HepG2 (cell line): ENCODE results near the gene HES6. TPM values are rescaled to one million over a fixed set of nuclear protein-coding genes. Genes with fewer than 3 reads are reported as not detected.

Experiments used
- ATAC-seq: fragments of 200-7000 bp; cut with Tn5 transposase; 3 replicates; pipeline ENCODE4 v1.9.1; 2020; ENCODE audit warnings: mild to moderate bottlenecking, moderate library complexity
- Bru-seq: library from RNA; stranded (reverse); fragments of 400-500 nt; gene quantifications from one replicate; lab custom pipeline; 2021; lab: Mats Ljungman, UMichigan
- BruChase-seq, 2 experiments: library from RNA; stranded (reverse); fragments of 400-500 nt; gene quantifications; one replicate each; lab custom pipeline; 2021; lab: Mats Ljungman, UMichigan
- BruUV-seq: library from RNA; stranded (reverse); fragments of 400-500 nt; replicated peaks from 2 replicates; lab custom pipeline; 2021; lab: Mats Ljungman, UMichigan
- CTCF ChIA-PET: fragments of 300-600 bp; formaldehyde crosslinking; extraction: SDS; loops from one replicate; lab custom pipeline; 2021; ENCODE audit warnings: low total read pairs, inconsistent platforms, low intra/inter-chr PET ratio; lab: Yijun Ruan, JAX
- POLR2A ChIA-PET: fragments of 350-600 bp; sonication (Branson Sonifier 250); formaldehyde crosslinking; loops from one replicate; lab custom pipeline; 2020; ENCODE audit warnings: antibody characterized with exemption, inconsistent platforms; lab: Yijun Ruan, JAX
- DNase-seq: peaks from one replicate; pipeline ENCODE4 v3.0.0-alpha.2; 2015; ENCODE audit warnings: low spot score
- FAIRE-seq: peaks from 3 replicates; lab custom pipeline; 2011; peaks lifted over from hg19 to GRCh38; lab: Jason Lieb, UNC
- H2AFZ ChIP-seq: one replicate; pipeline ENCODE4 v1.6.1; 2011; ENCODE audit warnings: low read length, inconsistent platforms
- H3K27ac ChIP-seq: fragments of 300-600 bp; 3 replicates; pipeline ENCODE4 v1.8.0; 2011; ENCODE audit warnings: mixed run types, mild to moderate bottlenecking, mixed read lengths, low read length, inconsistent platforms; ENCODE audit not compliant: insufficient read depth; ENCODE audit errors: extremely low read length
- H3K27me3 ChIP-seq, 2 experiments: fragments of 200-600 bp in 1 of 2; 2 replicates in 1 of 2; 3 replicates in 1 of 2; pipeline versions ENCODE4 v1.6.0 to v1.8.0; 2011; ENCODE audit warnings: low read length in 2 of 2, mild to moderate bottlenecking in 2 of 2, moderate library complexity in 2 of 2, inconsistent platforms in 1 of 2; ENCODE audit not compliant: insufficient read depth in 2 of 2, control insufficient read depth in 1 of 2
- H3K36me3 ChIP-seq, 2 experiments: fragments of 200-600 bp in 1 of 2; replicated peaks in 1 of 2; 2 replicates in 1 of 2; 3 replicates in 1 of 2; pipeline versions ENCODE4 v1.5.1 to v1.8.0; 2011; ENCODE audit warnings: low read length in 2 of 2, inconsistent platforms in 1 of 2; ENCODE audit not compliant: insufficient read depth in 2 of 2, control insufficient read depth in 1 of 2
- H3K4me1 ChIP-seq: 2 replicates; pipeline ENCODE4 v1.5.1; 2012; ENCODE audit warnings: low read length, inconsistent platforms; ENCODE audit not compliant: insufficient read depth
- H3K4me2 ChIP-seq: 2 replicates; pipeline ENCODE4 v1.6.0; 2011; ENCODE audit warnings: low read depth, low read length, inconsistent platforms
- H3K4me3 ChIP-seq, 3 experiments: fragments of 200-600 bp in 1 of 3; sonication (generic), shearing (Covaris generic) in 1 of 3; replicated peaks in 1 of 3; 2 replicates each; pipeline ENCODE4 v1.5.1; 2011 to 2016; ENCODE audit warnings: low read length in 3 of 3, inconsistent platforms in 2 of 3, low read depth in 2 of 3, mild to moderate bottlenecking in 2 of 3, control low read depth in 1 of 3, mixed read lengths in 1 of 3; ENCODE audit not compliant: insufficient read depth in 1 of 3
- H3K79me2 ChIP-seq: one replicate; pipeline ENCODE4 v1.6.1; 2011; ENCODE audit warnings: low read length, inconsistent platforms; ENCODE audit not compliant: insufficient read depth
- H3K9ac ChIP-seq: 2 replicates; pipeline ENCODE4 v1.6.0; 2011; ENCODE audit warnings: mild to moderate bottlenecking, low read depth, low read length, inconsistent platforms; ENCODE audit not compliant: insufficient read depth
- H3K9me3 ChIP-seq: 2 replicates; pipeline ENCODE4 v1.5.1; 2012; ENCODE audit warnings: mild to moderate bottlenecking, low read length
- H4K20me1 ChIP-seq: 2 replicates; pipeline ENCODE4 v1.6.0; 2011; ENCODE audit warnings: inconsistent platforms, mild to moderate bottlenecking, low read length, moderate library complexity; ENCODE audit not compliant: insufficient read depth
- ARID2 ChIP-seq: sonication (generic); formaldehyde crosslinking; IDR thresholded peaks from 2 replicates; pipeline ENCODE4 v1.8.1; 2022; ENCODE audit warnings: mild to moderate bottlenecking, missing genetic modification reagents, borderline replicate concordance
- BHLHE40 ChIP-seq: IDR thresholded peaks from 2 replicates; pipeline ENCODE4 v1.6.1; 2011; ENCODE audit warnings: low read length, improper control_type of control experiment
- HINFP ChIP-seq: sonication (generic); formaldehyde crosslinking; IDR thresholded peaks from 2 replicates; pipeline ENCODE4 v1.4.0; 2020; ENCODE audit warnings: low read depth, mild to moderate bottlenecking, missing genetic modification reagents
- MAFG ChIP-seq: sonication (generic); formaldehyde crosslinking; IDR thresholded peaks from 2 replicates; pipeline ENCODE4 v1.5.1; 2020; ENCODE audit warnings: mild to moderate bottlenecking, missing genetic modification reagents
- RARG ChIP-seq: sonication (generic); formaldehyde crosslinking; IDR thresholded peaks from 2 replicates; pipeline ENCODE4 v1.4.0; 2020; ENCODE audit warnings: low read depth, mild to moderate bottlenecking, missing genetic modification reagents
- SKI ChIP-seq: fragments of 450-650 bp; IDR thresholded peaks from one replicate; pipeline ENCODE4 v1.6.1; 2018; ENCODE audit warnings: mild to moderate bottlenecking; ENCODE audit not compliant: partially characterized antibody
- ZNF569 ChIP-seq: sonication (generic); formaldehyde crosslinking; IDR thresholded peaks from 2 replicates; pipeline ENCODE4 v1.5.0; 2020; ENCODE audit warnings: mild to moderate bottlenecking, missing genetic modification reagents, moderate library complexity, borderline replicate concordance
- whole genome bisulfite sequencing: methylation state at CpG from one replicate; pipeline ENCODE4 v1.1.6; 2017; ENCODE audit warnings: low lambda C conversion rate; 5-methylcytosine and 5-hydroxymethylcytosine counted together
- in situ Hi-C: cut with HindIII; loops from 2 replicates; pipeline ENCODE4 v1.10.0; 2017; ENCODE audit warnings: low pct_unique_long_range_greater_than_20kb; ENCODE audit not compliant: extremely low pct_ligation_motif_present
- intact Hi-C: fragments of 100-400 bp; cut with micrococcal nuclease; formaldehyde crosslinking; loops from one replicate; pipeline ENCODE4 v1.10.0; 2022; ENCODE audit not compliant: unreplicated experiment
- long read RNA-seq, 2 experiments: library from RNA in 1 of 2; library from polyadenylated mRNA in 1 of 2; stranded (forward) in 1 of 2; unstranded in 1 of 2; transcript quantifications; one replicate each; pipeline ENCODE4 v2.0.0, GENCODE V29; 2019 to 2022
- polyA minus RNA-seq, 3 experiments: library from RNA; depleted of rRNA, polyadenylated mRNA; stranded (reverse); fragments of >200 nt; gene quantifications; 2 replicates each; pipeline ENCODE4 v1.2.3, GENCODE V29; 2011; ENCODE audit warnings: low replicate concordance in 1 of 3
- polyA plus RNA-seq, 8 experiments: library from polyadenylated mRNA; depleted of rRNA in 3 of 8; stranded (reverse) in 7 of 8; unstranded in 1 of 8; fragments of >200 nt; fragmentation: Illumina TruSeq in 4 of 8; extraction: Trizol in 4 of 8; gene quantifications; 2 replicates each; pipeline versions ENCODE4 v1.2.1 to v1.2.3, GENCODE V29; 2011 to 2016; ENCODE audit warnings: low read depth in 4 of 8, missing spikeins in 1 of 8, mixed read lengths in 1 of 8; ENCODE audit not compliant: insufficient read depth in 1 of 8
- total RNA-seq, 5 experiments: library from RNA; depleted of rRNA; stranded (reverse); fragments of >200 nt; fragmentation: Illumina TruSeq; extraction: Trizol; gene quantifications; 2 replicates each; pipeline ENCODE4 v1.2.3, GENCODE V29; 2016; ENCODE audit warnings: low read depth in 1 of 5
- TF ChIP-seq, protein P1 (sequence below): sonication (generic); formaldehyde crosslinking; IDR thresholded peaks from 2 replicates; pipeline ENCODE4 v1.4.0; 2020; ENCODE audit warnings: missing genetic modification reagents
- TF ChIP-seq, protein P2 (sequence below): fragments of 450-650 bp; IDR thresholded peaks from 2 replicates; pipeline ENCODE4 v1.6.1; 2016

The HES6 gene, protein sequence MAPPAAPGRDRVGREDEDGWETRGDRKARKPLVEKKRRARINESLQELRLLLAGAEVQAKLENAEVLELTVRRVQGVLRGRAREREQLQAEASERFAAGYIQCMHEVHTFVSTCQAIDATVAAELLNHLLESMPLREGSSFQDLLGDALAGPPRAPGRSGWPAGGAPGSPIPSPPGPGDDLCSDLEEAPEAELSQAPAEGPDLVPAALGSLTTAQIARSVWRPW
- total RNA-seq (2016; rRNA removed; fragmentation: Illumina TruSeq; extraction: Trizol) (59.0 and 82.8 TPM in 2 replicates), polyA plus RNA-seq (2011; rRNA removed) (19.5 and 25.3 TPM in 2 replicates), polyA minus RNA-seq (2011; rRNA and poly(A)+ RNA removed; ENCODE audit: low replicate concordance) (0.30 and 12.1 TPM in 2 replicates), Bru-seq, nascent RNA (percentile 56 among the genes with signal in this experiment), BruChase-seq, experiment 1, labeled RNA remaining after a 6-hour chase (percentile 92 among the genes with signal in this experiment), BruChase-seq, experiment 2, labeled RNA remaining after a 2-hour chase (percentile 82 among the genes with signal in this experiment)
- 147 and 163 TPM in 2 replicates for total RNA-seq (2016; cell fraction: cytosol; rRNA removed; fragmentation: Illumina TruSeq; extraction: Trizol; ENCODE audit: low read depth)
- 53.8 and 85.2 TPM in 2 replicates for total RNA-seq (2016; cell fraction: insoluble cytoplasmic fraction; rRNA removed; fragmentation: Illumina TruSeq; extraction: Trizol)
- total RNA-seq (2016; cell fraction: membrane; rRNA removed; fragmentation: Illumina TruSeq; extraction: Trizol): 185 and 209 TPM in 2 replicates
- total RNA-seq (2016; cell fraction: nucleus; rRNA removed; fragmentation: Illumina TruSeq; extraction: Trizol): 38.9 and 45.1 TPM in 2 replicates
- 16.3 and 30.2 TPM in 2 replicates for polyA plus RNA-seq (2011; cell fraction: cytosol; rRNA removed)
- 53.7 and 55.3 TPM in 2 replicates for polyA plus RNA-seq (2011; cell fraction: nucleus; rRNA removed)
- polyA plus RNA-seq (2012): 15.6 and 22.1 TPM in 2 replicates
- polyA plus RNA-seq (2016; cell fraction: cytosol; fragmentation: Illumina TruSeq; extraction: Trizol; ENCODE audit: low read depth): 142 and 160 TPM in 2 replicates
- 56.0 and 58.7 TPM in 2 replicates for polyA plus RNA-seq (2016; cell fraction: insoluble cytoplasmic fraction; fragmentation: Illumina TruSeq; extraction: Trizol; ENCODE audit: low read depth)
- 144 and 147 TPM in 2 replicates for polyA plus RNA-seq (2016; cell fraction: membrane; fragmentation: Illumina TruSeq; extraction: Trizol; ENCODE audit: low read depth)
- 73.3 and 84.5 TPM in 2 replicates for polyA plus RNA-seq (2016; cell fraction: nucleus; fragmentation: Illumina TruSeq; extraction: Trizol; ENCODE audit: insufficient read depth, low read depth)
- 10.4 and 11.7 TPM in 2 replicates for polyA minus RNA-seq (2011; cell fraction: cytosol; rRNA and poly(A)+ RNA removed)
- 3.1 and 4.4 TPM in 2 replicates for polyA minus RNA-seq (2011; cell fraction: nucleus; rRNA and poly(A)+ RNA removed)
- long read RNA-seq, experiment 1, transcript HES6-201 (4 exons, 1,454 nt): major isoform, 30 of 56 reads
- long read RNA-seq, experiment 1, partial matches to known transcripts: 3 of 56 reads
- long read RNA-seq, experiment 1, other reads (novel, unspliced or antisense): 17 of 56 reads
- long read RNA-seq, experiment 2, transcript HES6-205 (3 exons, 528 nt): minor isoform, 20 of 170 reads
- long read RNA-seq, experiment 2, transcript HES6-203 (3 exons, 1,600 nt): minor isoform, 20 of 170 reads
- long read RNA-seq, experiment 2, transcript HES6-201 (4 exons, 1,454 nt): major isoform, 59 of 170 reads
- long read RNA-seq, experiment 2, partial matches to known transcripts: 62 of 170 reads
- long read RNA-seq, experiment 2, other reads (novel, unspliced or antisense): 3 of 170 reads

DNA sequence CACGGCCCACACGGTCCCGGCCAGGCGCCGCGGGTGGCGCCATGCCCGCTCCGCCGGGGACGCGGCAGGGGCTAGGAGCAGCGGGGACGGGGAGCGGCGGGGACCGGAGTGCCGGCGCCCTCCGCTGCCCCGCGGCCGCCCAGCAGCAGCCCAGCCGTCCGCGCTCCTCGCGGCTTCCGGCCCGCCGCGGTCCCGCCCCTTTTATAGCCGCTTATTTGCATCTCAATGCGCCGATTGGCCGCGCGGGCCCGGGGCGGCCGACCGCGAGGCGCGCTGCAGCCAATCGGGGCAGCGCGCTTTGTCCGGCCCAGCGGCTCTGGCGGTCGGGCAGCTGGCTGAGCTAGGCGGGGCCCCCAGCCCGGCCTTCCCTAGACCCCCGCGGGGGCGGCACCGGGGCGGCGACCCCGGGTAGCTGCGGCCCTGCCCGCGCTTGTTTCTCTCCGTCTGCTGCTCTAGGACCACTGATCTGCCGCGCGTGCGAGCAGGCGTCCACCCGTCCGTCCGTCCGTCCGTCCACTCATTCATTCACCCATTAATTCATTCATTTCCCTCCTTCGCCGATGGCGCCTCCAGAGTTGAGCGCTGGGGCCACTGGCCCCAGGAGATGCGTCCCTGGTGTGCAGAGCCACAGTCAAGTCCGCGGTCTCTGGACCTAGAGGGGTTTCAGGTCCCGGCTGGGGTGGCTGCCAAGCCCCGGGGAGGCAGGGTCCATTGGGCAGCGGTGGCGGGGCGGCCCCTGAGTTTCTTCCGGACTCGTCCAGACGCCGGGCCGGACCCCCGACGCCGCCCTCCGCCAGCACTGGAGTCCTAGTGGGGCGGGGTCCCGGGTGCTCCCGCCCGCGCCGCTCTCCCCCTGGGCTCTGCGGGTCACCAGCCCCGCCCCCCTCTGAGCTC lies at the start of gene HES6:
Gene HES6 (minus strand): TSS at position 176 of the 894 bp plus-strand sequence. CDS start 133 bp downstream, at position 43.
- intact Hi-C loops (loop anchor here (5.0 kb wide), 1 partner anchor 38 kb away; the partner anchor contains the start of gene ILKAP), in situ Hi-C loops (no loop called here)
- Histone ChIP-seq H3K9ac (peak within 1 kb of the TSS; percentile 85), H3K36me3 (peaks cover under 1 to 1% of the 10 kb centered on the region in 2 experiments; a peak in 3 of 5 replicates), H4K20me1 (no peaks in the 10 kb centered on the region), H3K4me3 (peak within 1 kb of the TSS; percentile 61 to 85 (median 74)), H2AFZ (no peak within 1 kb of the TSS), H3K4me1 (peaks cover 57% of the 10 kb centered on the region), H3K4me2 (peak within 1 kb of the TSS; percentile 87), H3K27ac (peak within 1 kb of the TSS; percentile 54), H3K27me3 (no peaks in the 10 kb centered on the region; a peak in 2 of 5 replicates), H3K9me3 (no peaks in the 10 kb centered on the region), H3K79me2 (no peaks in the 10 kb centered on the region)
- POLR2A ChIA-PET: interaction anchor here (0.6 to 5.2 kb wide), 11 partner anchors 9 to 382 kb away, joined by 3 to 20 read pairs (median 4); partner anchors contain the start of gene ILKAP
- CTCF ChIA-PET: no interaction called here
- peak; percentile 83 for ATAC-seq
- BruUV-seq: no TSS peak
- no peak for FAIRE-seq
- WGBS: 23% methylated on average over 65 of the region's 105 CpGs
- peak; percentile 82 for DNase-seq
- TF ChIP-seq MAFG (CRISPR knock-in tag) (no peak), ARID2 (CRISPR knock-in tag) (no peak), BHLHE40 (no peak), SKI (peak; percentile 81), HINFP (CRISPR knock-in tag) (peak; percentile 41), RARG (CRISPR knock-in tag) (no peak), ZNF569 (CRISPR knock-in tag) (no peak)
- TF ChIP-seq, protein P1, sequence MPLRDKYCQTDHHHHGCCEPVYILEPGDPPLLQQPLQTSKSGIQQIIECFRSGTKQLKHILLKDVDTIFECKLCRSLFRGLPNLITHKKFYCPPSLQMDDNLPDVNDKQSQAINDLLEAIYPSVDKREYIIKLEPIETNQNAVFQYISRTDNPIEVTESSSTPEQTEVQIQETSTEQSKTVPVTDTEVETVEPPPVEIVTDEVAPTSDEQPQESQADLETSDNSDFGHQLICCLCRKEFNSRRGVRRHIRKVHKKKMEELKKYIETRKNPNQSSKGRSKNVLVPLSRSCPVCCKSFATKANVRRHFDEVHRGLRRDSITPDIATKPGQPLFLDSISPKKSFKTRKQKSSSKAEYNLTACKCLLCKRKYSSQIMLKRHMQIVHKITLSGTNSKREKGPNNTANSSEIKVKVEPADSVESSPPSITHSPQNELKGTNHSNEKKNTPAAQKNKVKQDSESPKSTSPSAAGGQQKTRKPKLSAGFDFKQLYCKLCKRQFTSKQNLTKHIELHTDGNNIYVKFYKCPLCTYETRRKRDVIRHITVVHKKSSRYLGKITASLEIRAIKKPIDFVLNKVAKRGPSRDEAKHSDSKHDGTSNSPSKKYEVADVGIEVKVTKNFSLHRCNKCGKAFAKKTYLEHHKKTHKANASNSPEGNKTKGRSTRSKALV: no peak
- TF ChIP-seq, protein P2, sequence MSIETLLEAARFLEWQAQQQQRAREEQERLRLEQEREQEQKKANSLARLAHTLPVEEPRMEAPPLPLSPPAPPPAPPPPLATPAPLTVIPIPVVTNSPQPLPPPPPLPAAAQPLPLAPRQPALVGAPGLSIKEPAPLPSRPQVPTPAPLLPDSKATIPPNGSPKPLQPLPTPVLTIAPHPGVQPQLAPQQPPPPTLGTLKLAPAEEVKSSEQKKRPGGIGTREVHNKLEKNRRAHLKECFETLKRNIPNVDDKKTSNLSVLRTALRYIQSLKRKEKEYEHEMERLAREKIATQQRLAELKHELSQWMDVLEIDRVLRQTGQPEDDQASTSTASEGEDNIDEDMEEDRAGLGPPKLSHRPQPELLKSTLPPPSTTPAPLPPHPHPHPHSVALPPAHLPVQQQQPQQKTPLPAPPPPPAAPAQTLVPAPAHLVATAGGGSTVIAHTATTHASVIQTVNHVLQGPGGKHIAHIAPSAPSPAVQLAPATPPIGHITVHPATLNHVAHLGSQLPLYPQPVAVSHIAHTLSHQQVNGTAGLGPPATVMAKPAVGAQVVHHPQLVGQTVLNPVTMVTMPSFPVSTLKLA: no peak
